HFFc6 (cell line): ENCODE results near the gene GAS7. TPM values are rescaled to one million over a fixed set of nuclear protein-coding genes. Genes with fewer than 3 reads are reported as not detected.
"Not testable (repeated sequence)": the region's sequence is repeated elsewhere in the genome, so short reads cannot be mapped to it uniquely, and the experiment has no call there.

ENCODE experiments used
- DNase-seq: peaks from one replicate; pipeline ENCODE4 v3.0.0-alpha.2; 2018
- H3K27ac Mint-ChIP-seq: 2 replicates; pipeline ENCODE4 v1.8.0; 2020; ENCODE audit warnings: mild to moderate bottlenecking, mixed read lengths
- H3K27me3 Mint-ChIP-seq: 2 replicates; pipeline ENCODE4 v1.8.0; 2021; ENCODE audit warnings: mild to moderate bottlenecking, moderate library complexity, mixed read lengths; ENCODE audit not compliant: insufficient read depth
- H3K36me3 Mint-ChIP-seq: 2 replicates; pipeline ENCODE4 v1.8.0; 2021; ENCODE audit warnings: low read depth, mixed read lengths
- H3K4me1 Mint-ChIP-seq: 2 replicates; pipeline ENCODE4 v1.8.0; 2020; ENCODE audit warnings: low read depth, mixed read lengths
- H3K4me3 Mint-ChIP-seq: 2 replicates; pipeline ENCODE4 v1.8.0; 2020; ENCODE audit warnings: mild to moderate bottlenecking, moderate library complexity, mixed read lengths
- H3K9me3 Mint-ChIP-seq: 2 replicates; pipeline ENCODE4 v1.8.0; 2020; ENCODE audit warnings: mild to moderate bottlenecking, mixed read lengths
- CTCF ChIP-seq: fragments of 200-600 bp; sonication (generic); IDR thresholded peaks from 2 replicates; pipeline ENCODE4 v1.5.0; 2021; ENCODE audit warnings: antibody characterized with exemption, mild to moderate bottlenecking
- total RNA-seq, 6 experiments: library from RNA; stranded (reverse); fragmentation: NEBNext Ultra II Directional; extraction: Animal tissue kit (Norgen Biotek cat#: 25700); gene quantifications; 2 replicates in 1 of 6; 3 replicates in 5 of 6; pipeline ENCODE4 v1.2.3, GENCODE V29; 2021

The GAS7 gene
- total RNA-seq, 6 experiments from 2014 or later: 1.4 to 7.4 (median 3.1) TPM

GRCh38 chr17:10102817-10103216, 95.6 kb downstream of the GAS7 start:
- peaks cover 2% of the 10 kb centered on the region for H3K27me3 Mint-ChIP-seq
- DNase-seq: no peak
- no peaks in the 10 kb centered on the region for H3K9me3 Mint-ChIP-seq
- H3K36me3 Mint-ChIP-seq: no peaks in the 10 kb centered on the region
- TF ChIP-seq CTCF: no peak
- H3K4me3 Mint-ChIP-seq: no peak overlapping the region
- H3K27ac Mint-ChIP-seq: no peak overlapping the region
- peaks cover 28% of the 10 kb centered on the region for H3K4me1 Mint-ChIP-seq

- Mint-ChIP-seq H3K4me3 (0 out of 2 replicates have a peak overlapping the region, but pooled peaks have one; percentile 20), H3K9me3 (no peaks in the 10 kb centered on the region), H3K27ac (peak overlapping the region; percentile 20; the same call in 1 of the 2 replicates), H3K27me3 (peaks cover 6% of the 10 kb centered on the region), H3K4me1 (peaks cover 34% of the 10 kb centered on the region), H3K36me3 (no peaks in the 10 kb centered on the region)
- DNase-seq: peak; percentile 73
- TF ChIP-seq CTCF: no peak
Measured at GRCh38 chr17:10099051-10099571, 99.3 kb downstream of the GAS7 start.

- Mint-ChIP-seq H3K36me3 (peaks cover 10% of the 10 kb centered on the region; the same call in 1 of the 2 replicates), H3K4me3 (no peak overlapping the region), H3K4me1 (peaks cover 34% of the 10 kb centered on the region), H3K9me3 (peaks cover 12% of the 10 kb centered on the region; the same call in 1 of the 2 replicates), H3K27me3 (peaks cover 6% of the 10 kb centered on the region), H3K27ac (no peak overlapping the region)
- no peak for DNase-seq
- no peak for TF ChIP-seq CTCF
Measured at GRCh38 chr17:10096596-10096995, 101.8 kb downstream of the GAS7 start.

- H3K4me3 Mint-ChIP-seq, H3K27me3 Mint-ChIP-seq, H3K36me3 Mint-ChIP-seq: not testable (repeated sequence)
- peak overlapping the region; percentile 36; the same call in 1 of the 2 replicates for H3K27ac Mint-ChIP-seq
- H3K4me1 Mint-ChIP-seq: peaks cover 41% of the 10 kb centered on the region
- peaks cover 12% of the 10 kb centered on the region; the same call in 1 of the 2 replicates for H3K9me3 Mint-ChIP-seq
- DNase-seq: peak; percentile 91
Measured at GRCh38 chr17:10095295-10095694, 103.1 kb downstream of the GAS7 start.

- Mint-ChIP-seq H3K27me3 (peaks cover 14% of the 10 kb centered on the region), H3K9me3 (peaks cover 12% of the 10 kb centered on the region; the same call in 1 of the 2 replicates), H3K4me3 (no peak overlapping the region), H3K4me1 (peaks cover 39% of the 10 kb centered on the region), H3K27ac (no peak overlapping the region), H3K36me3 (peaks cover 10% of the 10 kb centered on the region; the same call in 1 of the 2 replicates)
- no peak for TF ChIP-seq CTCF
- no peak for DNase-seq
Measured at GRCh38 chr17:10094797-10095196, 103.6 kb downstream of the GAS7 start.

GRCh38 chr17:10092595-10092994, 105.8 kb downstream of the GAS7 start:
- Mint-ChIP-seq H3K27me3 (peaks cover 14% of the 10 kb centered on the region; the same call in 1 of the 2 replicates), H3K4me3 (no peak overlapping the region), H3K9me3 (peaks cover 12% of the 10 kb centered on the region; the same call in 1 of the 2 replicates), H3K27ac (no peak overlapping the region), H3K36me3 (peaks cover 10% of the 10 kb centered on the region; the same call in 1 of the 2 replicates), H3K4me1 (peaks cover 23% of the 10 kb centered on the region)
- no peak for TF ChIP-seq CTCF
- no peak for DNase-seq
